K562 (cell line): ENCODE data around the gene CBX1. TPM values are rescaled to one million over a fixed set of nuclear protein-coding genes. Genes with fewer than 3 reads are reported as not detected.

ENCODE experiments used
- ATF7 ChIP-seq: fragments of 450-650 bp; IDR thresholded peaks from 2 replicates; pipeline ENCODE4 v1.7.1; 2014; ENCODE audit warnings: mild to moderate bottlenecking, moderate library complexity
- ELF4 ChIP-seq: fragments of 450-650 bp; formaldehyde crosslinking; IDR thresholded peaks from 2 replicates; pipeline ENCODE4 v1.4.0; 2022; ENCODE audit warnings: missing genetic modification characterization
- ESRRA ChIP-seq: fragments of 450-650 bp; IDR thresholded peaks from 2 replicates; pipeline ENCODE4 v1.6.1; 2014; ENCODE audit warnings: low read depth, mild to moderate bottlenecking, moderate library complexity, borderline replicate concordance
- ETS2 ChIP-seq: IDR thresholded peaks from 2 replicates; pipeline ENCODE4 v1.6.1; 2016; ENCODE audit warnings: borderline replicate concordance, missing genetic modification characterization, mild to moderate bottlenecking, moderate library complexity, missing compliant biosample characterization; ENCODE audit not compliant: poor library complexity, severe bottlenecking
- HMG20B ChIP-seq: fragments of 250-450 bp; sonication (Bioruptor Pico); IDR thresholded peaks from 2 replicates; pipeline ENCODE4 v1.5.0; 2021; ENCODE audit warnings: mild to moderate bottlenecking
- KDM2B ChIP-seq: fragments of 250-450 bp; sonication (Bioruptor Pico); IDR thresholded peaks from 2 replicates; pipeline ENCODE4 v1.8.0; 2021; ENCODE audit warnings: mild to moderate bottlenecking, moderate library complexity
- NCOA2 ChIP-seq, 2 experiments: fragments of 450-650 bp; IDR thresholded peaks; 2 replicates each; pipeline ENCODE4 v1.6.1; 2018; ENCODE audit warnings: mild to moderate bottlenecking in 2 of 2, moderate library complexity in 1 of 2; ENCODE audit not compliant: partially characterized antibody in 2 of 2
- NEUROD1 ChIP-seq: fragments of 150-350 bp; IDR thresholded peaks from 2 replicates; pipeline ENCODE4 v1.6.1; 2014; ENCODE audit warnings: borderline replicate concordance, low read length, low read depth; ENCODE audit not compliant: partially characterized antibody
- NFXL1 ChIP-seq: fragments of 450-650 bp; formaldehyde crosslinking; IDR thresholded peaks from 2 replicates; pipeline ENCODE4 v1.4.0; 2021; ENCODE audit warnings: mild to moderate bottlenecking
- NR1H2 ChIP-seq: sonication (generic); formaldehyde crosslinking; IDR thresholded peaks from 2 replicates; pipeline ENCODE4 v1.4.0; 2020; ENCODE audit warnings: mild to moderate bottlenecking, missing genetic modification reagents
- PHF20 ChIP-seq: fragments of 450-650 bp; IDR thresholded peaks from 2 replicates; pipeline ENCODE4 v1.6.1; 2018; ENCODE audit not compliant: partially characterized antibody
- ZNF551 ChIP-seq: fragments of 250-450 bp; sonication (Bioruptor Pico); IDR thresholded peaks from 2 replicates; pipeline ENCODE4 v1.5.0; 2021; ENCODE audit warnings: mild to moderate bottlenecking, moderate library complexity
- ZNF707 ChIP-seq: fragments of 250-450 bp; sonication (Bioruptor Pico); conservative IDR thresholded peaks from 2 replicates; pipeline ENCODE4 v1.8.0; 2022; ENCODE audit warnings: inconsistent platforms, mild to moderate bottlenecking, moderate library complexity
- ZNF79 ChIP-seq: fragments of 250-450 bp; sonication (Bioruptor Pico); IDR thresholded peaks from 2 replicates; pipeline ENCODE4 v1.4.0; 2020; ENCODE audit warnings: low read depth, mild to moderate bottlenecking, moderate library complexity
- ZSCAN29 ChIP-seq: fragments of 450-650 bp; IDR thresholded peaks from 2 replicates; pipeline ENCODE4 v1.6.1; 2017
- polyA plus RNA-seq, 8 experiments: library from polyadenylated mRNA; depleted of rRNA in 4 of 8; stranded (reverse) in 5 of 8; unstranded in 3 of 8; fragments of >200 nt; fragmentation: Nextera tagmentation in 2 of 8; fragmentation: Illumina TruSeq in 1 of 8; extraction: Ambion mirVana in 2 of 8; extraction: Trizol in 1 of 8; gene quantifications; 2 replicates each; pipeline versions ENCODE4 v1.2.1 to v1.2.3, GENCODE V29; 2011 to 2014; ENCODE audit warnings: inconsistent platforms in 1 of 8, missing spikeins in 1 of 8
- total RNA-seq, 7 experiments: library from RNA; depleted of rRNA in 6 of 7; stranded (reverse); fragments of >200 nt in 6 of 7; fragmentation: Illumina TruSeq in 2 of 7; extraction: Trizol in 2 of 7; gene quantifications; 2 replicates each; pipeline versions ENCODE4 v1.2.1 to v1.2.3, GENCODE V29; 2011 to 2021; ENCODE audit warnings: low replicate concordance in 1 of 7
- TF ChIP-seq, protein P1 (sequence below), 2 experiments: fragments of 200-800 bp in 1 of 2; sonication (Bioruptor generic) in 1 of 2; sonication (generic) in 1 of 2; formaldehyde crosslinking in 1 of 2; IDR thresholded peaks in 1 of 2; conservative IDR thresholded peaks in 1 of 2; 2 replicates each; pipeline versions ENCODE4 v1.5.0 to v1.6.1; 2016 to 2020; ENCODE audit warnings: missing compliant biosample characterization in 1 of 2, missing genetic modification characterization in 1 of 2, missing genetic modification reagents in 1 of 2

Gene CBX1
- total and polyA plus RNA-seq, 9 of the 15 experiments (the other 6 are each of a cell fraction or from before 2014, with no cell fraction given), result 10.6 to 95.7 (median 52.7) TPM

DNA sequence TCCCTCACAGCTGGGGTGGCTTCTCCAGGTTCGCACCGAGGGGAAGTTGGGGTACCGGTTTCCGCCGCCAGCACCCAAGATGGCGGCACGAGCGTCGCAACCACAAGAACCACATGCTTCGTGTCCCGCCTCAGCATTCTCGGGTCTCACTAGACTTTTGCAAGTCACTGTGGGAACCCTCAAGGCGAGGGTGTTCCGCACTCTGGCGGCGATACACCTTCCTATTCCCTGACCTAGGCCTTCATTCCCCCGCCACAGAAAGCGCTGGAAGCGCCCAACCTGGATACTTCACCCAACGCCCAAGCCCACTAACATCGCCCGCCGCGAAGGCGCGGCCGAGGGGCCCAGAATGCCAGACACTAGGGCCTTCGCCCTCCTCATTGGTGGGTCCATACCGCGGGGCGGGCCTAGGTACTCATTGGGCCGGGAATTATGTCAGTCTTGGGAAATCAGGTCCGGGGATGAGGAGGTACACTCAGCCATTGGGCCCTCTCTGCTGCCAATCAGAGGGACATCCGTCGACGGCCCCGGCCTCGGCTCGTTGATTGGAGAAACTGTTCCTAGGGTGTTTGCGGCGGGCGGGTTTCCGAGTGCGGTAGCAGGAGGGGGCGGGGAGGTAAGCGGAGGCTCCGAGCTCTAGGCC, 53.4 kb downstream of the CBX1 start, which contains the start of gene NFE2L1 (continued):
- TF ChIP-seq KDM2B (CRISPR knock-in tag) (no peak), ELF4 (peak; percentile 33; the same call in 1 of the 2 replicates), ATF7 (peak; percentile 83), NFXL1 (CRISPR knock-in tag) (no peak), ZNF79 (no peak), ETS2 (tag) (no peak), ZSCAN29 (no peak), HMG20B (no peak), NEUROD1 (peak; percentile 94), PHF20 (peak; percentile 76), NR1H2 (CRISPR knock-in tag) (no peak), ZNF707 (CRISPR knock-in tag) (no peak), ESRRA (peak; percentile 89), NCOA2 (IDR thresholded peaks at IDR 0.05; ENCODE audit: partially characterized antibody in 2 of 2) (no peak), ZNF551 (CRISPR knock-in tag) (no peak)
- TF ChIP-seq, protein P1, sequence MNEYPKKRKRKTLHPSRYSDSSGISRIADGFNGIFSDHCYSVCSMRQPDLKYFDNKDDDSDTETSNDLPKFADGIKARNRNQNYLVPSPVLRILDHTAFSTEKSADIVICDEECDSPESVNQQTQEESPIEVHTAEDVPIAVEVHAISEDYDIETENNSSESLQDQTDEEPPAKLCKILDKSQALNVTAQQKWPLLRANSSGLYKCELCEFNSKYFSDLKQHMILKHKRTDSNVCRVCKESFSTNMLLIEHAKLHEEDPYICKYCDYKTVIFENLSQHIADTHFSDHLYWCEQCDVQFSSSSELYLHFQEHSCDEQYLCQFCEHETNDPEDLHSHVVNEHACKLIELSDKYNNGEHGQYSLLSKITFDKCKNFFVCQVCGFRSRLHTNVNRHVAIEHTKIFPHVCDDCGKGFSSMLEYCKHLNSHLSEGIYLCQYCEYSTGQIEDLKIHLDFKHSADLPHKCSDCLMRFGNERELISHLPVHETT (CRISPR knock-in tag; conservative IDR thresholded peaks at IDR 0.05 in 1 of 2, IDR thresholded peaks at IDR 0.05 in 1 of 2), result peak in 1 of 2 experiments; percentile 80; a peak in 1 of 4 replicates
